Measurements from ENCODE around the gene AKR7A2. TPM values are rescaled to one million over a fixed set of nuclear protein-coding genes. Genes with fewer than 3 reads are reported as not detected.
A peak's percentile ranks its signal among the peaks of the same experiment; 100 is the strongest.

Gene AKR7A2
- total and polyA plus RNA-seq, 5 donors: 25.9 to 41.9 (median 39.7) TPM

DNA sequence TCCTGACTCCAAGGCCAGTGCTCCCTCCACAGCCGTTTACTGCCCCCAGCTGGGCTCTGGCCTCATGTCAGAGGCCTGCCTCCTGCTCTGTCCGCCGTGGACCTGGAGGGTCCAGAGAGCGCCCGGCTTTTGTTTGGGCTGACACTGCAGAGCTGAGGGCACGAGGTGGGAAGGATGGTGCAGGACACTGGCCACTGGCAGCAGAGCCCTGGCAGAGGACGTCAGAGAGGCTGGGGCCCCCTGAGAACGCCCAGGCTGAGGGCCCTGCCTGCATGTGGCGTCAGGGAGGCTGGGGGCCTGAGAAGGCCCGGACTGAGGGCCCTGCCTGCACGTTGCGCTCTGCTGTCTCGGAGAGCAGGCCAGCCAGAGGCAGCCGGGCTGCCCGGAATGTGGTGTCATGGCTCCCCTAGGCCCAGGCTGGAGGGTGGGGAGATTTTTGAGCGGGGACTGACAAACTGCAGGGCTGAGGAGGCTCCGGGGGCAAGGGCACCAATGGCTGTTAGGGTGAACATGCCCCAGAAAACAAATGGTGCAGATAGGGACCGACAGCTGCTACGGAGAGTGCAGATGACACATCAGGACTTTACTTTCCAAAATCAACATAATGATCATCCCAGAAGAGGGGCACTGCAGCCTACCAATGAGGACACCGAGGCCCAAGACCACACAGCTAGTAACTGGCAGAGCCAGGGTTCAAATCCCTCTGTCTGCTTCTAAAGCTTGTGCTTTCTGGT lies 31.8 kb upstream of the AKR7A2 start:
- Histone ChIP-seq H3K27ac (ENCODE audit: low read length) (no peak overlapping the region), H3K9me3 (ENCODE audit: control insufficient read depth, low read length) (no peaks in the 10 kb centered on the region), H3K27me3 (ENCODE audit: control insufficient read depth, insufficient read depth) (no peaks in the 10 kb centered on the region), H3K4me1 (ENCODE audit: control insufficient read depth, insufficient read depth, low read length) (no peaks in the 10 kb centered on the region), H3K4me3 (ENCODE audit: low read length) (no peak overlapping the region)
- intact Hi-C loops (cut with DNase I): loop anchor here (2.0 to 10.0 kb wide), 3 partner anchors 307 to 311 kb away; no protein-coding TSS in a partner anchor
- ATAC-seq (no peak), DNase-seq (peak in 1 of 3 donors; percentile 43)
- WGBS: 84% methylated on average over 20 of the region's 20 CpGs

GRCh38 chr1:19342894-19343616 lies 31.1 kb upstream of the AKR7A2 start:
- no peaks in the 10 kb centered on the region for H3K4me1 ChIP-seq (ENCODE audit: control insufficient read depth, insufficient read depth, low read length)
- no peak overlapping the region for H3K27ac ChIP-seq (ENCODE audit: low read length)
- ATAC-seq (no peak), DNase-seq (peak in 1 of 3 donors; percentile 54)
- H3K27me3 ChIP-seq (ENCODE audit: control insufficient read depth, insufficient read depth): no peaks in the 10 kb centered on the region
- intact Hi-C loops (cut with DNase I): loop anchor here in 3 of 4 donors (5.0 to 10.0 kb wide), 2 partner anchors 309 to 312 kb away; no protein-coding TSS in a partner anchor
- WGBS: 82% methylated on average over 33 of the region's 33 CpGs
- H3K9me3 ChIP-seq (ENCODE audit: control insufficient read depth, low read length): no peaks in the 10 kb centered on the region
- no peak overlapping the region for H3K4me3 ChIP-seq (ENCODE audit: low read length)

DNA sequence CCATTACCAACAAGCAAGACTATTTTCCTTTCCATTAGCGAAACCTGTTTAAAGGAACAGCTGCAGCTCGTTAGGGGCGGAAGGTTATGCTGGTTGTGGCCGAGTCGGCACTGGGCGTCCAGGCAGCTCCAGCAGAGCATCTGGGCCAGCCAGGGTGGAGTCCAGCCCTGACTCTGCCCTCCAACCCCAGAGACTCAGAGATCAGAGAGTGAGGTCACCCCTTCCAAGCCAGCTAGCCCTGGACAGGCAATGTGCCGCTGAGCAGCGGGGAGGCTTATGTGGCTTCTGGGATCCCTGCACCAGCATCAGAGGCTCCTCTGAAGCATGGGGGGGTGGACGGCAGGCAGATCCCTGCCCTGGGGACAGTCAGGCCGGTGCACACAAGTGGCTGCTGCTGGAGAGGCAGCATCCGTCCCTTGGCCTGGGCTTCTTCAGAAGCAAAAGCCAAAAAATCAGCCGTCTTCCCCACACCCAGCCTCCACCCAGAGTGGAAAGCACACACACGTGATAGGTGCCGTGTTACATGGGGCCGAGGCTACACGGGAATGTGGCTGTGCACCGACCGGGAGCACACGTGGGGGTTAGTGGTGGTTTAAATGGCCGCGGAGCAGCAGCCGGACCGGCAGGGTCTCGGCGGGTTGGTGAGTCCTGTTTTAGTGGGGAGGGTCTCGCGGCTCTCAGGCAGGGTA lies 30.3 kb upstream of the AKR7A2 start:
- Histone ChIP-seq H3K27ac (ENCODE audit: low read length) (no peak overlapping the region), H3K27me3 (ENCODE audit: control insufficient read depth, insufficient read depth) (no peaks in the 10 kb centered on the region), H3K9me3 (ENCODE audit: control insufficient read depth, low read length) (no peaks in the 10 kb centered on the region), H3K4me3 (ENCODE audit: low read length) (no peak overlapping the region), H3K4me1 (ENCODE audit: control insufficient read depth, insufficient read depth, low read length) (no peaks in the 10 kb centered on the region)
- 77% methylated on average over 27 of the region's 27 CpGs for WGBS
- DNase-seq (peak; percentile 46 to 78 (median 72)), ATAC-seq (peak; percentile 28 to 39)
- intact Hi-C loops (cut with DNase I): loop anchor here in 3 of 4 donors (5.0 to 10.0 kb wide), 2 partner anchors 310 to 313 kb away; no protein-coding TSS in a partner anchor

- no peak overlapping the region for H3K27ac ChIP-seq (ENCODE audit: low read length)
- intact Hi-C loops (cut with DNase I): loop anchor here in 3 of 4 donors (5.0 to 10.0 kb wide), 2 partner anchors 311 to 313 kb away; no protein-coding TSS in a partner anchor
- no peaks in the 10 kb centered on the region for H3K9me3 ChIP-seq (ENCODE audit: control insufficient read depth, low read length)
- peak; percentile 15 to 42 for ATAC-seq
- DNase-seq: peak; percentile 73 to 89 (median 88)
- H3K4me3 ChIP-seq (ENCODE audit: low read length): no peak overlapping the region
- WGBS: 64% methylated on average over 25 of the region's 25 CpGs
- no peaks in the 10 kb centered on the region for H3K4me1 ChIP-seq (ENCODE audit: control insufficient read depth, insufficient read depth, low read length)
- no peaks in the 10 kb centered on the region for H3K27me3 ChIP-seq (ENCODE audit: control insufficient read depth, insufficient read depth)
Observed at GRCh38 chr1:19341201-19342061, 29.5 kb upstream of the AKR7A2 start.

DNA sequence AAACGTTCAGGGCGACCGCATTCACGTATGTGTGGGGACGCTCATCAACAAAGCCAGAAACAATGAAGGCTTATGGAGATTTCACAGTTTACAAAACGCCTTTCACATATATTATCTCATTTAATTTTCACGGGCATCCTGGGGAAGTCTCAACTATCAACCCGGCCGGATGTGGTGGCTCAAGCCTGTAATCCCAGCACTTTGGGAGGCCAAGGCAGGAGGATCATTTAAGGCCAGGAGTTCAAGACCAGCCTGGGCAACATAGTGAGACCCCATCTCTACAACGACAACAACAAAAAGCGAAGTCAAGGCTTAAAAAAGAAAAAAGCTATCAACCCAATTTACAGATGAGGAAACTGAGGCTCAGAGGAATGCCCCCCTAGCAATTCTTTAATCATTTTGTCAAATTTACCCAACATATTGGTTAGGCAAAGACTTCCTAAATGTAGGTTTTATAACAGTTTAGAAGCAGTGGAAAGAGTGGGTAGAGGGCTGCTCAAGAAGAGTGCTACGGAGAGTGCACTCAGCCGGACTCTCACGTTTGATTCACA lies 28.5 kb upstream of the AKR7A2 start:
- Histone ChIP-seq H3K27ac (ENCODE audit: low read length) (no peak overlapping the region), H3K4me1 (ENCODE audit: control insufficient read depth, insufficient read depth, low read length) (no peaks in the 10 kb centered on the region), H3K9me3 (ENCODE audit: control insufficient read depth, low read length) (no peaks in the 10 kb centered on the region), H3K27me3 (ENCODE audit: control insufficient read depth, insufficient read depth) (no peaks in the 10 kb centered on the region), H3K4me3 (ENCODE audit: low read length) (no peak overlapping the region)
- WGBS: 94% methylated on average over 14 of the region's 14 CpGs
- intact Hi-C loops (cut with DNase I): loop anchor here in 3 of 4 donors (5.0 to 10.0 kb wide), 2 partner anchors 312 to 314 kb away; no protein-coding TSS in a partner anchor
- peak in 1 of 3 donors; percentile 13 for DNase-seq
- no peak for ATAC-seq

DNA sequence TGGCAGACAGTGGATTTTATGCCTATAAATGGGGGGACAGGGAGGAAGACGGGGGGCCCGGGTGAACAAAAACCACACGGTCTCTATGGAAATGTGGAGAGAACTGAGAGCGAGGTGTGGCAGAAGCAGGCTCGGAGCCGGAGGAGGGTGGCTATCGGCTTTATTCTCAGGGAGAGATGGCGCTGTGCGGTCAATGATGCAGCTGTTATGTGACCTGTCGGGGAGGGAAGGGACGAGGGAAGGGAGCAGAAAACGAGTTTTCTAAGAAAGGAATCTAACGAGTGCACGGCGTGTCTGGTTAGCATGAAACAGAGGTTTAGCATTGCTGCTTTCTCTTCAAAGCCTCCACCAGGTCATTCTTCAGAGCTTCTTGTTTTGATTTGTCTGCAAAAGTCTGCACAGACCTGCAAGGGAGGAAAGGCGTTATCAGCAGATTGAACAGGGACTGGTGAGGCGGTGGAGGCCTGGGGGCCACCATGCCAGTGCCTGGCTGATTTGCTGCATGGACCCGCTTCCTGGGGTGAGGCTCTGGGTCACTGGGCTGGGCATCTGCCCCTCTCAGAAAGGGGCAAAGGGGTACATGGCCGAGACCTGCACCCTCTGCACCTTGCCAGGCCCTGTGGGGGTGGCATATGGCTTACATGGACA lies 27.4 kb upstream of the AKR7A2 start:
- H3K27ac ChIP-seq (ENCODE audit: low read length): no peak overlapping the region
- no peaks in the 10 kb centered on the region for H3K4me1 ChIP-seq (ENCODE audit: control insufficient read depth, insufficient read depth, low read length)
- H3K4me3 ChIP-seq (ENCODE audit: low read length): no peak overlapping the region
- no peaks in the 10 kb centered on the region for H3K27me3 ChIP-seq (ENCODE audit: control insufficient read depth, insufficient read depth)
- intact Hi-C loops (cut with DNase I): no loop called here
- DNase-seq (peak in 1 of 3 donors; percentile 20), ATAC-seq (no peak)
- H3K9me3 ChIP-seq (ENCODE audit: control insufficient read depth, low read length): no peaks in the 10 kb centered on the region
- 86% methylated on average over 19 of the region's 19 CpGs for WGBS

GRCh38 chr1:19338323-19338762 lies 26.4 kb upstream of the AKR7A2 start:
- no peak overlapping the region for H3K27ac ChIP-seq (ENCODE audit: low read length)
- ATAC-seq (no peak), DNase-seq (peak in 1 of 3 donors; percentile 47)
- 81% methylated on average over 27 of the region's 27 CpGs for WGBS
- no peaks in the 10 kb centered on the region for H3K27me3 ChIP-seq (ENCODE audit: control insufficient read depth, insufficient read depth)
- H3K9me3 ChIP-seq (ENCODE audit: control insufficient read depth, low read length): no peaks in the 10 kb centered on the region
- no peaks in the 10 kb centered on the region for H3K4me1 ChIP-seq (ENCODE audit: control insufficient read depth, insufficient read depth, low read length)
- no peak overlapping the region for H3K4me3 ChIP-seq (ENCODE audit: low read length)
- intact Hi-C loops (cut with DNase I): no loop called here

GRCh38 chr1:19337289-19337688 lies 25.3 kb upstream of the AKR7A2 start:
- Histone ChIP-seq H3K4me1 (ENCODE audit: control insufficient read depth, insufficient read depth, low read length) (no peaks in the 10 kb centered on the region), H3K4me3 (ENCODE audit: low read length) (no peak overlapping the region), H3K27me3 (ENCODE audit: control insufficient read depth, insufficient read depth) (no peaks in the 10 kb centered on the region), H3K27ac (ENCODE audit: low read length) (no peak overlapping the region), H3K9me3 (ENCODE audit: control insufficient read depth, low read length) (no peaks in the 10 kb centered on the region)
- intact Hi-C loops (cut with DNase I): no loop called here
- ATAC-seq (no peak), DNase-seq (peak in 1 of 3 donors; percentile 11)
- WGBS: 91% methylated on average over 4 of the region's 4 CpGs

DNA sequence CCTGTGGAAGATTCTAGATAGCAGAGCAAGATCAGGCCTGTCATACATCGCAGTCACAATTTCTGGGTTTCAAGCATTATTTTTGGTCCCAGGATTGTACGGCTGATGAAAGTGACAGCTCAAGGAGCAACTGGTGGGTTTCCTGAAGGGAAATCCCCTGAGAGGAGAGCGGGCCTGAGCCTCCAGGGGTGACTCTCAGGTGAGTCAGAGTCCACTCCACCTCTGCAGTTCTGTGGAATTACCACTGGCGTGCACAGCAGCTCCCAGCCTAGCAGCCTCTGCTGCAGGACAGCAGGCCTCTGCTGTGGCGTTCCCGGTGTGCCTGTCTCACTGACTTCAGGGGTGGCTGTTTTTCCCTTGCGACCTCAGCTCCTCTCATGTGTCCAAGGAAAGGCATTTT lies 24.6 kb upstream of the AKR7A2 start:
- peak in 1 of 3 donors; percentile 37 for DNase-seq
- Histone ChIP-seq H3K4me1 (ENCODE audit: control insufficient read depth, insufficient read depth, low read length) (no peaks in the 10 kb centered on the region), H3K4me3 (ENCODE audit: low read length) (no peak overlapping the region), H3K27me3 (ENCODE audit: control insufficient read depth, insufficient read depth) (no peaks in the 10 kb centered on the region), H3K9me3 (ENCODE audit: control insufficient read depth, low read length) (no peaks in the 10 kb centered on the region), H3K27ac (ENCODE audit: low read length) (no peak overlapping the region)
- 90% methylated on average over 7 of the region's 7 CpGs for WGBS
- intact Hi-C loops (cut with DNase I): no loop called here
- ATAC-seq: no peak

Data from right cardiac atrium (tissue), 5 donors.